SKM-1 (cell line): ENCODE measurements around the gene ZNF133.

ENCODE experiments used
- DNase-seq: peaks from one replicate; lab custom pipeline; 2025; ENCODE audit not compliant: unreplicated experiment; lab: John Stamatoyannopoulos, UW

The ZNF133 gene

DNA sequence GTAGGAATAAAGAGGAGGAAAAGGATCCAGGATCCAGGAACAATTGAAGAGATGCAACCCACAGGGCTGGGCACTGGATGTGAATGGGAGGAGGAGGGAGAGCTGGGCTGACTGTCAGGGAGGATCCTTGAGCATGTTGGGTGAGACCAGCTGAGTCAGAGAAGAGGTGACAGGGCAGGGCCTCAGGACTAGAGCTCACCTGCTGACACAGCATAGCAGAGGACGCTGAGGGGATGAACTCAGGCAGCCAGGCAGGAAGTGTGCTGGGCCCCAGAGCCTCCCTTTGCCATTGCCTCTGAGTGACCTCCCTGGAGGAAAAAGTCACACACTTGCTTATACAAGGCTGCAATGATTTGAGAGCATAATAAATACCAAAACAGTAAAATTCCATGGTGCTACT, 72.3 kb downstream of the ZNF133 start:
- DNase-seq = no peak

GRCh38 chr20:18361678-18362077, 73.4 kb downstream of the ZNF133 start:
- no peak for DNase-seq

DNA sequence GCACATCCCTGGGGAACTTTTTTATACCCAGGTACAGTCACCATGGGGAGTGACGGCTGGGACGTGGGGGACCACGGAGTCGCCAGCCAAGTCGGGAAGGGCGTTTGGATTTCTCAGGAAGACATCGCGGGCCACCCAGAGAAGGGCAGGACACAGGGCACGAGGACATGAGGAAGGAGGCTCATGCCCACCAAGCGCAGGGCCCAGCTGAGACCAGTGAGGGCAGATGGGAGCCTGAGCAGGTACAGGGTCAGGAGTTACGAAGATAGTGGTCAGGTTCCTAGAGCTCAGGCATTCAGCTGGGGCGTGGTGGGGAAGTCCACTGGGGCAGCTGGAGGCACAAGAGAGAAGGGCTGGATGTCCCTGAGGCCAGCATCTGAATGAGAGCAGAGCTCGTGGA, 74.6 kb downstream of the ZNF133 start:
- DNase-seq = no peak

DNA sequence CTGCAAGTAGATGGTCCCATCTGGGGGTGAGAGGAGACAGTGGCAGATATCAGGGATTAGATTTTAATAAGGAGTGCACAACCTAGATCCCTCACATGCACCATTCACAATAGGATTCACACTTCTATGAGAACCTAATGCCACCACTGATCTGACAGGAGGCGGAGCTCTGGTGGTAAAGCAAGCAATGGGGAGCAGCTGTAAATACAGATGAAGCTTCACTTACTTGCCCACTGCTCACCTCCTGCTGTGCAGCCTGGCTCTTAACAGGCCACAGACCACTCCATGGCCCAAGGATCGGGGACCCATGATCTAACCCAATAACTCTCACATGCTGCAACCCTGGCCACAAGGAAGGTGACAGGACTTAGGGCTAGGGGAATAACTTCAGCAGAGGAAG, 75.4 kb downstream of the ZNF133 start:
- DNase-seq = no peak

- DNase-seq = no peak
Measured at GRCh38 chr20:18364768-18365167, 76.4 kb downstream of the ZNF133 start.
